ENCODE results near the gene FBN2. TPM values are rescaled to one million over a fixed set of nuclear protein-coding genes. Genes with fewer than 3 reads are reported as not detected.
"Not testable (repeated sequence)": the region's sequence is repeated elsewhere in the genome, so short reads cannot be mapped to it uniquely, and the experiment has no call there.

Gene FBN2
- total RNA-seq, 4 donors from 2014 or later: 5.4 to 14.9 (median 10.1) TPM

- peaks cover 0 to 15% (median 13%) of the 10 kb centered on the region in 4 donors for H3K4me1 ChIP-seq
- peaks cover 0 to 9% (median 2%) of the 10 kb centered on the region in 4 donors for H3K36me3 ChIP-seq
- H3K9me3 ChIP-seq: peaks cover 0 to 5% (median 0%) of the 10 kb centered on the region in 4 donors
- peak overlapping the region in 1 of 4 donors; percentile 19 for H3K27ac ChIP-seq (replicated peaks in 1 of 4)
- H3K4me3 ChIP-seq: no peak overlapping the region
- DNase-seq (ENCODE audit: extremely low spot score): no peak
- 34% methylated on average over 8 of the region's 8 CpGs for WGBS
- no peak for TF ChIP-seq POLR2AphosphoS5 (IDR thresholded peaks at IDR 0.05)
- TF ChIP-seq CTCF (IDR thresholded peaks at IDR 0.05): no peak
- no peak for TF ChIP-seq EP300 (IDR thresholded peaks at IDR 0.05)
- TF ChIP-seq POLR2A (IDR thresholded peaks at IDR 0.05; ENCODE audit: low read depth): no peak
- intact Hi-C loops (cut with DNase I): no loop called here
- H3K27me3 ChIP-seq: no peaks in the 10 kb centered on the region
Observed at GRCh38 chr5:128328446-128328845, 209.6 kb downstream of the FBN2 start.

- TF ChIP-seq POLR2A (IDR thresholded peaks at IDR 0.05; ENCODE audit: low read depth) (no peak), POLR2AphosphoS5 (IDR thresholded peaks at IDR 0.05) (no peak), EP300 (IDR thresholded peaks at IDR 0.05) (no peak), CTCF (IDR thresholded peaks at IDR 0.05) (no peak)
- peaks cover 0 to 15% (median 13%) of the 10 kb centered on the region in 4 donors for H3K4me1 ChIP-seq
- no peak for DNase-seq (ENCODE audit: extremely low spot score)
- H3K27ac ChIP-seq (replicated peaks in 1 of 4): no peak overlapping the region
- intact Hi-C loops (cut with DNase I): no loop called here
- no peak overlapping the region for H3K4me3 ChIP-seq
- peaks cover 0 to 5% (median 0%) of the 10 kb centered on the region in 4 donors for H3K9me3 ChIP-seq
- no peaks in the 10 kb centered on the region for H3K27me3 ChIP-seq
- peaks cover 0 to 9% (median 2%) of the 10 kb centered on the region in 4 donors for H3K36me3 ChIP-seq
- WGBS: 24% methylated on average over 1 of the region's 1 CpG
Observed at GRCh38 chr5:128328007-128328406, 210.0 kb downstream of the FBN2 start.

GRCh38 chr5:128321418-128321817 is 216.6 kb downstream of the FBN2 start:
- H3K27ac ChIP-seq (replicated peaks in 1 of 4); H3K4me3 ChIP-seq; DNase-seq (ENCODE audit: extremely low spot score); H3K9me3 ChIP-seq; intact Hi-C loops (cut with DNase I); H3K27me3 ChIP-seq; H3K36me3 ChIP-seq; H3K4me1 ChIP-seq: not testable (repeated sequence)
- WGBS: 88% methylated on average over 4 of the region's 4 CpGs

GRCh38 chr5:128318691-128319090 is 219.4 kb downstream of the FBN2 start:
- intact Hi-C loops (cut with DNase I): no loop called here
- Histone ChIP-seq H3K4me3 (no peak overlapping the region), H3K36me3 (no peaks in the 10 kb centered on the region), H3K27ac (replicated peaks in 1 of 4) (no peak overlapping the region), H3K27me3 (no peaks in the 10 kb centered on the region), H3K4me1 (no peaks in the 10 kb centered on the region), H3K9me3 (no peaks in the 10 kb centered on the region)
- TF ChIP-seq POLR2A (IDR thresholded peaks at IDR 0.05; ENCODE audit: low read depth): no peak
- no peak for TF ChIP-seq CTCF (IDR thresholded peaks at IDR 0.05)
- TF ChIP-seq POLR2AphosphoS5 (IDR thresholded peaks at IDR 0.05): no peak
- no peak for TF ChIP-seq EP300 (IDR thresholded peaks at IDR 0.05)
- no peak for DNase-seq (ENCODE audit: extremely low spot score)
- WGBS: 89% methylated on average over 2 of the region's 2 CpGs

GRCh38 chr5:128317481-128317880 is 220.6 kb downstream of the FBN2 start:
- H3K27ac ChIP-seq (replicated peaks in 1 of 4): no peak overlapping the region
- H3K9me3 ChIP-seq: no peaks in the 10 kb centered on the region
- no peaks in the 10 kb centered on the region for H3K27me3 ChIP-seq
- WGBS: 84% methylated on average over 1 of the region's 1 CpG
- TF ChIP-seq POLR2A (IDR thresholded peaks at IDR 0.05; ENCODE audit: low read depth) (no peak), EP300 (IDR thresholded peaks at IDR 0.05) (no peak), POLR2AphosphoS5 (IDR thresholded peaks at IDR 0.05) (no peak), CTCF (IDR thresholded peaks at IDR 0.05) (no peak)
- H3K4me3 ChIP-seq: no peak overlapping the region
- H3K36me3 ChIP-seq: no peaks in the 10 kb centered on the region
- DNase-seq (ENCODE audit: extremely low spot score): no peak
- H3K4me1 ChIP-seq: no peaks in the 10 kb centered on the region
- intact Hi-C loops (cut with DNase I): no loop called here

All from esophagus muscularis mucosa (tissue), 4 donors.